Right lobe of liver (tissue), 6 donors: ENCODE results near the gene WDFY3. TPM values are rescaled to one million over a fixed set of nuclear protein-coding genes. Genes with fewer than 3 reads are reported as not detected.
A peak's percentile ranks its signal among the peaks of the same experiment; 100 is the strongest.

Experiments
- ATAC-seq, 4 donors: fragments of 200-7000 bp; cut with Tn5 transposase; one replicate each; pipeline ENCODE4 v1.9.1; 2020; ENCODE audit warnings: mild to moderate bottlenecking in 4 of 4, moderate library complexity in 4 of 4
- DNase-seq, 3 donors: peaks; one replicate each; pipeline ENCODE4 v3.0.0-alpha.2; 2020
- H3K27ac ChIP-seq, 3 donors: fragments of 200-600 bp; one replicate each; pipeline ENCODE4 v1.8.0; 2022
- H3K27me3 ChIP-seq, 2 donors: fragments of 200-600 bp; one replicate each; pipeline ENCODE4 v1.8.0; 2022
- H3K36me3 ChIP-seq, 4 donors: fragments of 200-600 bp; sonication (generic) in 1 of 4; one replicate each; pipeline versions ENCODE4 v1.5.1 to v1.8.0; 2017 to 2022; ENCODE audit warnings: control low read depth in 1 of 4
- H3K4me1 ChIP-seq, 4 donors: fragments of 200-600 bp; sonication (generic) in 1 of 4; one replicate each; pipeline versions ENCODE4 v1.5.1 to v1.8.0; 2017 to 2022; ENCODE audit warnings: control low read depth in 1 of 4
- H3K4me3 ChIP-seq, 3 donors: fragments of 200-600 bp; one replicate each; pipeline ENCODE4 v1.8.0; 2022
- H3K9me3 ChIP-seq, 4 donors: fragments of 200-600 bp; sonication (generic) in 1 of 4; one replicate each; pipeline versions ENCODE4 v1.5.1 to v1.8.0; 2017 to 2022; ENCODE audit warnings: control low read depth in 1 of 4
- CTCF ChIP-seq, 4 donors: fragments of 200-600 bp in 3 of 4; fragments of 450-650 bp in 1 of 4; IDR thresholded peaks; one replicate each; pipeline versions ENCODE4 v1.5.1 to v1.8.0; 2016 to 2022; ENCODE audit warnings: antibody characterized with exemption in 4 of 4, mild to moderate bottlenecking in 2 of 4
- POLR2A ChIP-seq: fragments of 450-650 bp; IDR thresholded peaks from one replicate; pipeline ENCODE4 v1.6.1; 2017; ENCODE audit warnings: antibody characterized with exemption, mild to moderate bottlenecking
- WGBS: methylation state at CpG from one replicate; pipeline ENCODE4 v1.1.6; 2018; ENCODE audit warnings: low coverage, low lambda C conversion rate; ENCODE audit not compliant: insufficient coverage; ENCODE audit errors: missing lambda C conversion rate; 5-methylcytosine and 5-hydroxymethylcytosine counted together
- intact Hi-C, 2 donors: fragments of 100-400 bp; cut with DNase I; formaldehyde crosslinking; loops; one replicate each; pipeline versions ENCODE4 v1.11.2 to v1.14.1; 2022
- total RNA-seq, 6 experiments: library from RNA; depleted of rRNA in 2 of 6; stranded (reverse); fragments of >200 nt in 2 of 6; fragmentation: NEBNext Ultra II Directional in 3 of 6; extraction: Animal tissue kit (Norgen Biotek cat#: 25700) in 3 of 6; gene quantifications; one replicate each; pipeline versions ENCODE4 v1.1.0 to v1.2.4, GENCODE V29; 2016 to 2023
- donor health status: DM: no; HTN: yes; CAD: no.
- donor health status: DM: no; HTN: no; CAD: no.
- donor health status: DM: no; HTN: no; CAD: no.
- donor health status: DM: no; HTN: yes; CAD: no.
- donor health status: DM: no; HTN: yes; CAD: no.

WDFY3 gene
- total RNA-seq, 6 experiments from 2014 or later = 18.8 to 36.5 (median 25.9) TPM

- no peak for TF ChIP-seq POLR2A
- TF ChIP-seq CTCF (IDR thresholded peaks at IDR 0.05) = no peak
These were observed 71.2 kb downstream of the WDFY3 start for GRCh38 chr4:84895283-84895682.

GRCh38 chr4:84894621-84895020 is 71.9 kb downstream of the WDFY3 start:
- no peak for TF ChIP-seq POLR2A
- TF ChIP-seq CTCF (IDR thresholded peaks at IDR 0.05) = no peak
- Histone ChIP-seq H3K36me3 (no peaks in the 10 kb centered on the region), H3K27ac (peak overlapping the region in 1 of 3 donors; percentile 52), H3K4me3 (no peak overlapping the region), H3K9me3 (no peaks in the 10 kb centered on the region), H3K27me3 (no peaks in the 10 kb centered on the region), H3K4me1 (peaks cover 0 to 23% (median 0%) of the 10 kb centered on the region in 4 donors)
- peak; percentile 65 to 76 (median 72) for ATAC-seq
- 61% methylated on average over 9 of the region's 10 CpGs for WGBS
- DNase-seq = no peak
- intact Hi-C loops = no loop called here

More at GRCh38 chr4:84895283-84895682, 71.2 kb downstream of the WDFY3 start:
- intact Hi-C loops = no loop called here
- Histone ChIP-seq H3K27ac (peak overlapping the region in 1 of 3 donors; percentile 52), H3K9me3 (no peaks in the 10 kb centered on the region), H3K4me1 (peaks cover 0 to 23% (median 0%) of the 10 kb centered on the region in 4 donors), H3K36me3 (no peaks in the 10 kb centered on the region), H3K4me3 (no peak overlapping the region), H3K27me3 (no peaks in the 10 kb centered on the region)
- DNase-seq (no peak), ATAC-seq (peak; percentile 21 to 64 (median 48))
- 46% methylated on average over 1 of the region's 1 CpG for WGBS

GRCh38 chr4:84892950-84893349 is 73.5 kb downstream of the WDFY3 start:
- no peaks in the 10 kb centered on the region for H3K27me3 ChIP-seq
- TF ChIP-seq POLR2A = no peak
- TF ChIP-seq CTCF (IDR thresholded peaks at IDR 0.05) = no peak
- no peak for DNase-seq

GRCh38 chr4:84887824-84888223 is 78.7 kb downstream of the WDFY3 start:
- Histone ChIP-seq H3K36me3 (no peaks in the 10 kb centered on the region), H3K9me3 (no peaks in the 10 kb centered on the region), H3K4me3 (no peak overlapping the region), H3K27me3 (no peaks in the 10 kb centered on the region), H3K27ac (no peak overlapping the region), H3K4me1 (peaks cover 0 to 6% (median 0%) of the 10 kb centered on the region in 4 donors)
- no peak for DNase-seq
- ATAC-seq = no peak
- 100% methylated on average over 2 of the region's 2 CpGs for WGBS
- TF ChIP-seq CTCF (IDR thresholded peaks at IDR 0.05) (no peak), POLR2A (no peak)
- intact Hi-C loops = no loop called here

More at GRCh38 chr4:84892950-84893349, 73.5 kb downstream of the WDFY3 start:
- Histone ChIP-seq H3K9me3 (no peaks in the 10 kb centered on the region), H3K4me3 (no peak overlapping the region), H3K36me3 (no peaks in the 10 kb centered on the region), H3K4me1 (peaks cover 0 to 23% (median 0%) of the 10 kb centered on the region in 4 donors), H3K27ac (no peak overlapping the region)
- no peak for ATAC-seq
- intact Hi-C loops = no loop called here
- WGBS = 73% methylated on average over 1 of the region's 1 CpG
